GM19193 (cell line): ENCODE data around the gene GTF3C1.

ENCODE experiments used
- POLR2A ChIP-seq: IDR thresholded peaks from 4 replicates; pipeline ENCODE4 v1.6.1; 2011; ENCODE audit not compliant: insufficient read depth, insufficient read length; ENCODE audit errors: extremely low read depth

The GTF3C1 gene

GRCh38 chr16:27434141-27435051, 115.3 kb downstream of the GTF3C1 start:
- no peak for TF ChIP-seq POLR2A

- no peak for TF ChIP-seq POLR2A
These were observed 116.1 kb downstream of the GTF3C1 start for GRCh38 chr16:27433636-27434035.

GRCh38 chr16:27432558-27432957, 117.2 kb downstream of the GTF3C1 start:
- no peak for TF ChIP-seq POLR2A

- no peak for TF ChIP-seq POLR2A
These were observed 117.8 kb downstream of the GTF3C1 start for GRCh38 chr16:27431773-27432532.

GRCh38 chr16:27430923-27431484, 118.7 kb downstream of the GTF3C1 start:
- TF ChIP-seq POLR2A, result no peak

- TF ChIP-seq POLR2A, result no peak
These were observed 119.2 kb downstream of the GTF3C1 start for GRCh38 chr16:27430512-27430911.

- TF ChIP-seq POLR2A, result no peak
These were observed 119.7 kb downstream of the GTF3C1 start for GRCh38 chr16:27429981-27430441.

GRCh38 chr16:27429330-27429871, 120.3 kb downstream of the GTF3C1 start:
- TF ChIP-seq POLR2A, result no peak

GRCh38 chr16:27428026-27428785, 121.5 kb downstream of the GTF3C1 start:
- peak; percentile 40 for TF ChIP-seq POLR2A

GRCh38 chr16:27427538-27427937, 122.2 kb downstream of the GTF3C1 start:
- TF ChIP-seq POLR2A, result no peak

GRCh38 chr16:27426423-27427408, 123.0 kb downstream of the GTF3C1 start:
- peak; percentile 76 for TF ChIP-seq POLR2A

- TF ChIP-seq POLR2A, result no peak
These were observed 123.8 kb downstream of the GTF3C1 start for GRCh38 chr16:27425961-27426360.

- peak; percentile 24 for TF ChIP-seq POLR2A
These were observed 124.8 kb downstream of the GTF3C1 start for GRCh38 chr16:27424772-27425498.
